ENCODE results near the gene INPP5A. TPM values are rescaled to one million over a fixed set of nuclear protein-coding genes. Genes with fewer than 3 reads are reported as not detected.
"Not testable (repeated sequence)": the region's sequence is repeated elsewhere in the genome, so short reads cannot be mapped to it uniquely, and the experiment has no call there.

INPP5A gene
- polyA plus RNA-seq, 3 donors: 7.4 to 25.0 (median 17.5) TPM

DNA sequence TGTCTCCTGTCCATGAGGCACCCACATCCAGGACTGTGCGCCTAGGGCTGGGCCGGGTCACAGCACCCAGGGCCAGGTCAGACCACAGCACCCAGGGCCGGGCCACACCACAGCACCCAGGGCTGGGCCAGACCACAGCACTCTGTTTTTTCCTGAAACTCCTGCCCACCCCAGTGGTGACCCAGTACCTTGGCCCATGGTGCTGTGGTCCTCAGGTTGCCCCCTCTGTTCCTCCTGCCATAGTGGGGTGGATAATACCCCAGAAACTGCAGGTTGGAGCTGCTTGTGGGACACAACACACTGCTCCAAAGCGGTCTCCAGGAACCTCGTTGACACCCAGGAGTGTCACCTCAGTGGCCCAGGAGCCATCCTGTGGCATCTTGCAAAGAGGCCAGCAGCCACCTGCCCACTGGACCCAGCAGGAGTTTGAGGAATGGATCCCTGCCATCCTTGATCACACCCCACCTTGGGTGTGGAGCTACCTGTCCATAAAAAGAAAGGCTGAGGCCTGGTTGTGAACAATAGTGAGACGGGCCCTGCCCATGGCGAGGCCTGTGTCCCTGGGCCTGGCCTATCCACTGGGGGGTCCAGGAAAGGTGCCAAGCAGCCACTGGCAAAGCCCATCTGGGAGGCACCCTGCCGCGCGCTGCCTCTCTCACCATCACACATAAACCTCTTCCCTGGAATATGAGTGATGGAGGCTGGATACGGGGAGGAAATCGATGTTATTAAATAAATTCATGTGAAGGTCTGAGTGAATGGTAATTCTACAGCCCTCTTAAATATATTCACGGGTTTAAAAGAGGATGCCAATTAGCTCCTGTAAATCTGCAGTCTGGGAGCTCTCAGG lies 159.4 kb downstream of the INPP5A start:
- 94 to 96% (median 95%) methylated on average over 13 of the region's 13 CpGs for WGBS, 3 donors
- no peak overlapping the region for H3K27ac ChIP-seq (ENCODE audit: low read depth, low read length)

DNA sequence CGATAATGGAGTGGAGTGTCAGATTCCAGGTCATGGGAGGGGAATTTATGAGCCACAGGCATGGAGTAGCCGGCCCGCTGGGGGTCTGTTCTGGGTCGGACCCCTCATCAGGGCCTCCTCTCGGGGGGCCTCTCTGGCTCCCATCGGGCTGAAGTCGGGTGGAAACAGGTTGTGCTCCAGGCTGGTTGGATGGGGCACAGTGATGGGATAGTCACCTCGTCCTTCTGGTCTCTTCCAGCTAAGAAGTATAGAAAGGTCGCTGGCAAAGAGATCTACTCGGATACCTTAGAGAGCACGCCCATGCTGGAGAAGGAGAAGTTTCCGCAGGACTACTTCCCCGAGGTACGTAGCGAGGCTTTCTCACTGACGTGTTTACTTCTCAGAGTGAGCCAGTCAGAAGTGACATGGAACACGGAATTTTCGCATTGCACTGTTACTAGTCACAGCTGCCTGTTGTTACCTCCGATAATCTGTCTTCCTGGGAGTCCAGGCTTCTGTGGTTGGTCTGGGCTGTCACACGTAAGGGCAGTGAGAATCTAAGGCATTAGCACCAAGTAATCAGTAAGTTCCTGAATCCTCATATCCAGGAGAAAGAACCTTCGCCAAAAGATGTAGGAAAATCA lies 160.1 kb downstream of the INPP5A start:
- no peak overlapping the region for H3K27ac ChIP-seq (ENCODE audit: low read depth, low read length)
- WGBS, 3 donors: 91 to 95% (median 93%) methylated on average over 21 of the region's 21 CpGs

GRCh38 chr10:132698211-132698751 lies 160.7 kb downstream of the INPP5A start:
- no peak overlapping the region for H3K27ac ChIP-seq (ENCODE audit: low read depth, low read length)
- 91 to 95% (median 92%) methylated on average over 24 of the region's 24 CpGs for WGBS, 3 donors

- WGBS, 3 donors: 94 to 96% (median 96%) methylated on average over 26 to 28 of the region's 28 CpGs
- no peak overlapping the region for H3K27ac ChIP-seq (ENCODE audit: low read depth, low read length)
Measured at GRCh38 chr10:132698761-132699391, 161.3 kb downstream of the INPP5A start.

DNA sequence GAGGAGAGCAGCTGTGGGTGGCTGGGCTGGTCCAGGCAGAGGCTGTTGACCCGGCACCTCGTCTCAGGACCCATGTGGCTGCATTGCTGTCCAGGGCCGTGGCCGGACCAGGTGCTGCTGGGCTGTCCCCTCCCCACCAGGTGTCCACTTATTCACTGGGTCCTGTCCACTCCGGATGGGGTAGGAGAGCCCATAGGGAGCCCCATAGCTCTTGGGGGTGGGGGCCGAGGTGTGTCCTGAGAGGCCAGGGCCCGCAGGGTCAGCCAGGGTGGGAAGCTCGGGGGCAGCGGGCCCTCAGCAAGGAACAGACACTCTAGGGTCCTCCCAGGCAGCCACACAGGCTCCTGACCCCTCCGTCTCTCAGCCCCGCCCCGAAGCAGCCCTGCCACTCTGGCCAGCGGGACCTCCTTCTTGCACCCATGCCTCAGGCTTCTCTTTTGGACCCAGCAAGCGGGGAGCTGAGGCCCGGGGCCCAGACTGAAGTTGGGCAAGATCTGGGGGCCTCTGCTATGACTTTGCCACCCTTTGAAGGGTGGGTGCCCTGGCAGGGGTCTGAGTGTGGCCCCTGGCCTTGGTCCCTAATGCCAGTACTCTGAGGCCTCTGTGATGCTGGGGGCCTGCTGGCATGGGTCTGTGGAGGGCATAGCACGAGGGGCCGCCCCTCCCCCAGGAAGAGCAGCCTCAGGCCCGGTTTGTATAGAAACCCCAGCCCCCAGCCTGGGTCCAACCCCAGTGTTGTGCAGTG lies 162.0 kb downstream of the INPP5A start:
- no peak overlapping the region for H3K27ac ChIP-seq (ENCODE audit: low read depth, low read length)
- WGBS, 3 donors: 93 to 96% (median 94%) methylated on average over 15 to 18 of the region's 18 CpGs

DNA sequence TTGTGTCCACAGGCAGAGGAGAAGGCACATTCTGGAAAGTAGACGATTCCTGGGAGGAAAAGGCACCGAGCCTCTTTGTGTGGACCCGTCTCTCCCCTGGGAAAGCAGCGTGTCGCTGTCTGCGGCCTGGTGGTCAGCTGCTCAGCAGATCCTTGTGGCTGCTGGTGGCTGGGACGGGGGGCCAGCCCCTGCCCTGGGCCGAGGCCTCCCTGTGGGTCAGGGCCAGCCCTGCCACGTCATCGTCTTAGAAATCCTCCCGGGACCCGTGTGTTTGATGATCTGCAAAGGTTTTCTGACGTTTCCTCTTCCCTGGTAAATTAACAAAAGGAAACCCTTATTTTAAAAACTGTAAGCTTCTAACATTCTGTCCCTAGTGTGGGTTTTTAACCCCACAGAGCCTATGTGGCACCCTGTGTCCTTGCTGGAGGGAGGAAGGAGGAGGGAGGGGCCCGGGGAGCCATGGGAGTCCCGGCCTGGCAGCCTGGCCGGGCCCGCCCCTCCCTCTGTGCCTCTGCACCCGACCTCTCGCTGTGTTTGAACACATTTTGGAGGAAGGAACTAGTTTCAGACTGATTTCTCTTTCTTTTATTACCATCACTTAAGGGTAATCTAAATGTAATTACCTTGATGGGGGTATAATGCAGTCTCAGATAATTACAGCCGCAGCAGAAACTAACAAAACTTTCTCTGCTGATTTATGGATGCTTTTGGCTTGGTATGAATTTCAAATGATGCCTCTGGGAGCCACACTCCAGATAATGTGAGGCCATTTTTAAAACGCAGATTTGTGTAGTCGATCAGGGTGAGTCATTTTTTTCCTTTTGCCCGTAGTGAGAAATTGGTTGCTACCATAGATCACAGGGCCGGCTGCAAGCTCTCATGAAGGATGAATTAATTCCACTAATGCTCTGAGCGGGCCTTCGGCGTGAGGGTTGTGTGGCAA lies 162.8 kb downstream of the INPP5A start:
- WGBS, 3 donors: 60 to 82% (median 67%) methylated on average over 27 of the region's 27 CpGs

GRCh38 chr10:132701099-132701845 lies 163.7 kb downstream of the INPP5A start:
- no peak overlapping the region for H3K27ac ChIP-seq (ENCODE audit: low read depth, low read length)
- 93 to 95% (median 94%) methylated on average over 26 of the region's 26 CpGs for WGBS, 3 donors

More for the DNA sequence above, 162.8 kb downstream of the INPP5A start:
- no peak overlapping the region for H3K27ac ChIP-seq (ENCODE audit: low read depth, low read length)

DNA sequence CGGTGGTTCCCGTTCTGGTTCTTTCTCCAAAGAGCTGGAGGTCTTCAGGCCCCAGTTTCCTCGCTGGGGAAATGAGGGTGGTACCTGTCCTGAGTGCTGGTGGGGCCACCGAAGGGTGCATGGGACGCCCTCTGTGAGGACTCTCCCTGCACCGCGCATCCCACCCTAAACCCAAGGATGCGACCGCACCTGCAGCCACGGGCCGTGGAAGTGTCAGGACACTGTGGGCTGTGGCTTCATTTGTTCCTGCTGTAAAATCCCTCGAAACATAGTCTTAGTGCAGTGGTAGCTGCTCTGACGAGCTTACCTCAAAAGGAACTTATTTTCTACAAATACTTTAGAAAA lies 164.2 kb downstream of the INPP5A start:
- no peak overlapping the region for H3K27ac ChIP-seq (ENCODE audit: low read depth, low read length)
- WGBS, 3 donors: 95 to 96% (median 96%) methylated on average over 12 to 13 of the region's 13 CpGs

GRCh38 chr10:132702601-132703418 lies 165.2 kb downstream of the INPP5A start:
- 94 to 97% (median 95%) methylated on average over 33 to 37 of the region's 37 CpGs for WGBS, 3 donors
- no peak overlapping the region for H3K27ac ChIP-seq (ENCODE audit: low read depth, low read length)

- no peak overlapping the region for H3K27ac ChIP-seq (ENCODE audit: low read depth, low read length)
- 96 to 97% (median 96%) methylated on average over 24 of the region's 24 CpGs for WGBS, 3 donors
Measured at GRCh38 chr10:132703419-132704007, 165.9 kb downstream of the INPP5A start.

- 96 to 99% (median 98%) methylated on average over 28 to 29 of the region's 29 CpGs for WGBS, 3 donors
- H3K27ac ChIP-seq (ENCODE audit: low read depth, low read length): no peak overlapping the region
Measured at GRCh38 chr10:132704008-132704814, 166.6 kb downstream of the INPP5A start.

GRCh38 chr10:132704815-132705064 lies 167.2 kb downstream of the INPP5A start:
- 95 to 98% (median 98%) methylated on average over 5 to 9 of the region's 9 CpGs for WGBS, 3 donors

DNA sequence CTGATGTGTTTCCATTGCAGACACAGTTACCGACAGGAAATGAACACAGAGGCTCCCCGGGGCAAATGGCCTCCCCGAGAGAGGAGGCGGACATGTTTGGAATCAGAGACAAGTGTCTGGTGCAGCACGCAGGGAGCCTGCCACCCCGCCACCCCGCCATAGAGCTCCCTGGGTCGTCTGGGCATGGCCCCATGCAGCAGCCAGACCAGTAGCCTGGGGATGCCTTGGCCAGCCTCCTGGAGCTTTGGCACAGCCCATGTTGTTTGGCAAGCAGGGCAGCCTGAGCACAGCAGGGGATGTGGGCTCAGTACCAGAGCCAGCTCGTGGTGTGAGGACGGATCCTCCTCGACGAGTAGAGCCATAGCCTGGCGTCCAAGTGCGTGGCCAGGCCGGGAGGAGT lies 167.6 kb downstream of the INPP5A start:
- WGBS, 3 donors: 96 to 98% (median 97%) methylated on average over 14 to 15 of the region's 15 CpGs
- H3K27ac ChIP-seq (ENCODE audit: low read depth, low read length): no peak overlapping the region

More at GRCh38 chr10:132704815-132705064, 167.2 kb downstream of the INPP5A start:
- not testable (repeated sequence) for H3K27ac ChIP-seq (ENCODE audit: low read depth, low read length)

DNA sequence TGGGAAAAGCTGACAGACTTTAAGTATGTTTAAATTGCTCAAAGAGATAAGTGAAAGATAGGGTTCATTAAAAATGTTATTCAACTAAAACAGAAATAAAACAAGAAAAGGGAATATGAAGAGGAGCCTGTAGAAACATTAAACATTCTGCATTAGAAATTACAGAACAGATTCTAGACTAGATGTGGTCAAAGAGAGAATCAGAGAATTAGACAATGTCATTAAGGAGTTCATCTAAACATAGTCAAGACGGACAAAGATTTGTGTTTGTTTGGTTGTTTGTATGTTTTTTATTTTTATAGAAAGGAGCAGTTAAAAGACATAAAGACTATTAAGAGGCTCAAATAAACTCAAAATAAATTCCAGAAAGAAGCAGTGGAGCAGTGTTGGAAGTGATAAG lies 168.4 kb downstream of the INPP5A start:
- H3K27ac ChIP-seq (ENCODE audit: low read depth, low read length): no peak overlapping the region
- 92 to 98% (median 97%) methylated on average over 1 of the region's 1 CpG for WGBS, 3 donors

DNA sequence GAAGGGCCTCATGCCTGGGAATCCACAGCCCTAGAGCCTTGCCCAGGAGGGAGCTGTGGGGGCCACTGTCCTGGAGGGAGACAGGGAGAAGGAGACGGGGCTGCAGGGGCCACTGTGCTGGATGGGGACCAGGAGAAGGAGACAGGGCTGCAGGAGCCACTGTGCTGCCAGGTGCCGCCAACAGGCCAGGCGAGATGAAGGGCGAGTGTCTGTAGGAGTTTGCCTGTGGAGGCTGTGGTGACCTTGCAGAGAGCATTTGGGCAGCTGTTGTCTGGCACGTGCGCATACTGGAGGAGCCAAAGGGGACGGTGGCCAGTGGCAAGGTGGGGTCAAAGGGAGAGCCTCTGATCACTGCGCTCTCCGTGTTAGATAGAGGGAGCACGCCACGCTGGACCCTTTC lies 169.1 kb downstream of the INPP5A start:
- no peak overlapping the region for H3K27ac ChIP-seq (ENCODE audit: low read depth, low read length)
- 97 to 98% (median 98%) methylated on average over 11 of the region's 11 CpGs for WGBS, 3 donors
